ENCODE results near the gene TOMM22. TPM values are rescaled to one million over a fixed set of nuclear protein-coding genes. Genes with fewer than 3 reads are reported as not detected.

TOMM22 gene
- total and polyA plus RNA-seq, 2 experiments from 2014 or later = 84.0 to 131 TPM

- peak; percentile 81 for TF ChIP-seq POLR2AphosphoS5 (IDR thresholded peaks at IDR 0.05; ENCODE audit: low read depth)
Measured at GRCh38 chr22:38705235-38706100, 23.7 kb downstream of the TOMM22 start, which contains the start of gene GTPBP1 (continued).

- H4K20me1 ChIP-seq (replicated peaks; ENCODE audit: insufficient read depth) = peaks cover 36% of the 10 kb centered on the region
- no peak overlapping the region for H2AFZ ChIP-seq
- H3K79me2 ChIP-seq (replicated peaks; ENCODE audit: insufficient read depth) = peaks cover 51% of the 10 kb centered on the region
- H3K9me2 ChIP-seq (ENCODE audit: insufficient read depth) = no peaks in the 10 kb centered on the region
- H3F3A ChIP-seq (replicated peaks; ENCODE audit: low read depth) = peaks cover 3% of the 10 kb centered on the region; the same call in 1 of the 2 replicates
- Mint-ChIP-seq H3K4me1 (peaks cover 54% of the 10 kb centered on the region), H3K27me3 (ENCODE audit: insufficient read depth, low read depth, poor library complexity) (peaks cover 17% of the 10 kb centered on the region), H3K9me3 (no peaks in the 10 kb centered on the region), H3K4me3 (peak overlapping the region; percentile 90), H3K36me3 (ENCODE audit: low read depth) (peaks cover 11% of the 10 kb centered on the region), H3K27ac (0 out of 2 replicates have a peak overlapping the region, but pooled peaks have one; percentile 48)
- peaks cover 4% of the 10 kb centered on the region; the same call in 1 of the 2 replicates for H3K36me3 ChIP-seq (ENCODE audit: insufficient read depth)
- peaks cover 36% of the 10 kb centered on the region for H3K4me1 ChIP-seq (ENCODE audit: insufficient read depth)
- no peaks in the 10 kb centered on the region for H3K27me3 ChIP-seq (ENCODE audit: insufficient read depth)
- DNase-seq (ENCODE audit: low spot score) = peak; percentile 38
- no peak overlapping the region for H3K27ac ChIP-seq (ENCODE audit: low read depth)
- H3K4me2 ChIP-seq = peak overlapping the region; percentile 91
- peak overlapping the region; percentile 83 for H3K4me3 ChIP-seq
- ATAC-seq = peak; percentile 8
- TF ChIP-seq ZNF462 (CRISPR knock-in tag; IDR thresholded peaks at IDR 0.05) = no peak
- TF ChIP-seq NANOG (IDR thresholded peaks at IDR 0.05; ENCODE audit: borderline replicate concordance) = no peak
- no peak for TF ChIP-seq STAT1 (IDR thresholded peaks at IDR 0.05; ENCODE audit: unreplicated experiment)
- no peak for TF ChIP-seq POLR2AphosphoS5 (IDR thresholded peaks at IDR 0.05; ENCODE audit: low read depth)
- no peak for TF ChIP-seq CREB1 (CRISPR knock-in tag; IDR thresholded peaks at IDR 0.05; ENCODE audit: low read depth)
- TF ChIP-seq ZNF114 (CRISPR knock-in tag; IDR thresholded peaks at IDR 0.05) = no peak
- TF ChIP-seq REST (IDR thresholded peaks at IDR 0.05; ENCODE audit: unreplicated experiment) = no peak
- TF ChIP-seq EZH2phosphoT487 (IDR thresholded peaks at IDR 0.05; ENCODE audit: unreplicated experiment) = no peak
- TF ChIP-seq ETS1 (IDR thresholded peaks at IDR 0.05) = no peak
- no peak for TF ChIP-seq JUNB (IDR thresholded peaks at IDR 0.05; ENCODE audit: unreplicated experiment)
- TF ChIP-seq EZH2 (IDR thresholded peaks at IDR 0.05; ENCODE audit: low read depth, unreplicated experiment) = no peak
- no peak for TF ChIP-seq ZNF331 (CRISPR knock-in tag; IDR thresholded peaks at IDR 0.05; ENCODE audit: low read depth)
Measured at GRCh38 chr22:38706101-38706900, 24.5 kb downstream of the TOMM22 start.

Data from GM23338 (cell line).